NCI-H1092 treated with DMSO at 0.1 percent for 48 hours (cell line): Measurements from ENCODE around the gene DLG2.

Experiments used
- DNase-seq: peaks from one replicate; lab custom pipeline; 2025; lab: John Stamatoyannopoulos, UW

The DLG2 gene

DNA sequence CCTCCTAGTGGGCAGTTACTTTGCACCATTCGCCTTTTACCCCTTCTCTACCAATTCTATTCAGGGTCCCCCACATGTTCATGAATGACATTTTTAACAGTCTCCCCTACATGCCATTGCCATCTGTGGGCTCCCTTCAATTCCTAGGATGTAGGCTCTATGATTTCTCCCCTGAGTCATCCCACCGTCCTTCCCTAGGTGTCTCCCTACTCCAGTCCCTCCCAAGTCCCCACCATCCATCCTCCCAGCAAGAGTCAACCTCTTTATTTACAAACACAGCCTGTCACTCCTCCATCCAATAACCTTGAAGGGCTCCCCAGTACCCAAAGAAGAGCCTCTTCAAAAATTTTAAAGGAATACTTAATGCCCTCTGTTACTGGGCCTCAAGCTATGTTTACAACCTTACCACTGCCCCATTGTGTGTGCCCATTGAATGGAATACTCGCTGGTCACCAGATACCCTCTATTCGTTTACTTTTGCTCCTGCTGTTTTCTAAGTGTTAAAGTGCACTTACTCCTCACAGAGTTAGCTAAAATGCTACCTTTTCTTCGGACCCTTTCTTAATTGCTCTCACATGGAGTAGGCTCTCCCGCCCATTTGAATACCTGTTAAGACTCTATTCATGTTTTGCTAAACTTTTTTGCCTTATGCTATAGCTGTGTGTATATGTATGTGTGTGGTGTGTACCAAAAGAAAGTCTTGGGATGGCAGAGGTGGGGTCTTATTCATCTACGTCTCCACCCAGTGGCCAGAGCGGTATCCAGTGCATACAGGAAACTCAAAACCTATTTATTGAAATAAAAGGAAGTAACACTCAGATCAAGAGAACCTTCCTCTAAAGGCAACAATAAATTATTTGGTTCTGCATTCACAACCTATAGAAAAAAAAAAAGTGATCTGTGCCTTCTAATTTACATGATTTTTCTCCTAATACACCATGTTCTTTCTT is 2105.2 kb downstream of the DLG2 start:
- peak; percentile 29 for DNase-seq

DNA sequence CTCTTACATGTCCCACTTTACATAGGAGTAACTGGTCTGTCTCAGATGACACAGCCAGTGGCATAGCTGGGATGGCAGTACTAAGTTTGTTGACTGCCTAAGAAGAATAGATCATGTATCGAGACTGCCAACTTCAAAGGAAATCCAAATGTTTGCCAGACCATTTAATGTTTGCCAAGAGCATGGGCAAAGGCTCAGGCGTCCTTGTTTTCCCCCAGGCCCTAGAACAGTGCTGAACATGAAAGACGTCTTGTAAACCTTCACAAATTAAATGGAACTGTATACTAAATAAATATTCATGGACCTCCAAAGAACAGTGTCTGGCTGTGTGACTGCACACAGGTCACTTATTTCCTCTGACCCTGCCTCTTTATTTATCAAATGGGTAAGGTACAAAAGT is 2106.3 kb downstream of the DLG2 start:
- DNase-seq = no peak

DNA sequence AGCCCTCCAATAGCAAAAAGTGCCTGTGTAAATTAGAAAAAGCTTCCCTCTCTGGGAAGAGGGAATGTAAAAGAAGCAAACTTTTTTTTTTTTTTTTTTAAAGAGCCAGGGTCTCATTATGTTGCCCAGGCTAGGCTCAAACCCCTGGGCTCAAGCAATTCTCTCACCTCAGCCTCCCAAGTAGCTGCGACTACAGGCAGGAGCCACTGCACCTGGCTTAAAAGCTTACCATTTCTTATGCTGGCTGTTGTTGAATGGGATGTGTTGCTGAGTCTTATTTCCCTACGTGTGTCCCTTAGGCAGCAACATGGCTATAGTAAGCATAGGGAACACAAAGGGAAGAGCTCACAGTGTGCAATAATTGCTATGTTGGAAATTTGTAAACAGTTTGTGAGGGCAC is 2115.5 kb downstream of the DLG2 start:
- DNase-seq = no peak

DNA sequence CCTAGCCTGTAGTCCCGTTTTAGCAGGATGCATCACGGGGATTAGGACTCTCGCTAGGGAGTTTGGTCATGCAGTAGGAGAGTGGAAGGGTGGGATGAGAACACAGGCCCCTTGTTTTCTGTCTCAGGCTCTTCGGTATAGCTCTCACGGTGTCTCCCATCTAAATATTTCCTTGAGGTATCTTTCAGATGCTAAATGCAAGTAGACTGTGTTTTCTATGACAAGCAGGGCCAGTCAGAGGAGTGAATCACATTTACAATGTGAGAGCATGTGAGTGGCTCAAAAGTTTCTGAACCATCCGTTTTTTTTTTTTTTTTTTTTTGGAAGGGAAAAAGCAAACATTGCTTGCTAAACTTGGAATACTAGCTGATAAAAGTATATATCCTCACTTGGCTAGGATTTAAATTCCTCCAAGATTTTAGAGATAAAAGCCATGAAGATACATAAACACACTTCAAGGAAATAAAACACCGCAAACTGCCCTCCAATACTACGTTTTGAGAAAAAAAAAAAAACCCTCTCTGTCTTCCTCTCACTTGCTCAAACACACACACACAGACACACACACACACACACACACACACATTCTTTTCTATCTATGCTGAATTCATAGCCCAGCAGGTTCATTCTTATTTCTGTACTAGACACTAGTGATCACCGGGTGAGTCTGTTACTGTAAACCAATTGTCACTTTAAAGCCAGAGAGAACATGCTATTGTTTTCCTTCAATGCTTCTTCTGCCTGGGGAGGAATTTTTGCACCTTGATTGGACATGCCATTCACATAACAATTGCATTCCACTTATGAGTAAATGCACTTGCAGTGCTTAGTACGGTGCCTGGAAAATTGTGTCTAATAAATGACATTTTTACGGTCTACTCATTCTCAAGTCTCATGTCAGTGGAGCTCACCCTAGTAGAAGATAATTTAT is 2116.3 kb downstream of the DLG2 start:
- DNase-seq = no peak

DNA sequence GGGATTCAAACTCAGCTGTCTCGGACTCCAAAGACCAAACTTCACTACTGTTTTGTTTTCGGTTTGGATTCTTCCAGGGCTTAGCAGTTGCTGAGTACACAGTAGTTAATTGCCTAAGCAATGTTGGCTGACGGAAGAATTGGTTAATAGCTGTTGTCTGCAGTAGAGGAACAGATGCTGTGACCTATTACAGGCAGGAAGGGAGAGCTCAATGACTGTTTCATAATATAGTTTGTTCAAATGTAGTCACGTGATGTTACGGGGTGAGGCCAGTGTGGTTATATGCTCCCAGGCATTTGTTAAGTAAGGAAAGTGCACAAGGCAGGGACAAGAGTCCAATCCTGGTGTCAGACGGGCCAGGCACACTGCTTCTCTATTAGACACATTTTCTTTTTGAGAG is 2118.3 kb downstream of the DLG2 start:
- no peak for DNase-seq

DNA sequence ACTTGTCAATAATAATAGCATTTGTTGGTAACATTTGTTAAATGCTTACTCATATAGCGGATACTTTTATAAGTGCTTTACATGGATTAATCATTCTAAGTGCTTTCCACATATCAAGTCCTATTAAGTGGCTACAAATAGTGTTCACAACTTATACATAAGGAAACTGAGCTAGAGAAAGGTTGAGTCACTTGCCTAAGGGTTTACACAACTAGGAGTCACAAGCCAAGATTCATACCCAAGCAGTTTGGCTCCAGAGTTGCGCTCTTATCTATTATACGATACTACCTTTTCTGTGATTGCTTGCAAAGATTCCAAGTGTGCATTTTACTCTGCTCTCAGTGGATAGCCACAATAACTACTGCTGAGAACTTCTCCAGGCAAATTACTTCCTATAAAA is 2125.1 kb downstream of the DLG2 start:
- DNase-seq = no peak

DNA sequence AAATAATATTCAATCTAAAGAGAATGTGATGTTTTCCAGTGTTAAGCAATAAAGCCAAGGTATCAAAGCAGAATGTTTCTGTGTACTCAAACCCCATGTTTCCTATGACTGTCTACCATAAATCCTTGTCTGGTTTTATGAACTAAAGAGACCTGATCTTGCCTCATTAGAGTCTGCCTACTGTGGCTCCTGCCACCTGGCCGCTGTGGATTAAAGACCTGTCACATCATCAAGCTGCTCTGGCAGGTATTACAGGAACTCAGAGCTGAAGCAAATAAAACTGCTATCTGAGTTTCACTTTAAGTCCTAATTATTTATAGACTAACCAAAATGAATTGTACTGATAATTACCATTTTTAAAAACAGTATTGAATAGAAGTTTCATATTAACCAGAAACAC is 2133.2 kb downstream of the DLG2 start:
- no peak for DNase-seq

DNA sequence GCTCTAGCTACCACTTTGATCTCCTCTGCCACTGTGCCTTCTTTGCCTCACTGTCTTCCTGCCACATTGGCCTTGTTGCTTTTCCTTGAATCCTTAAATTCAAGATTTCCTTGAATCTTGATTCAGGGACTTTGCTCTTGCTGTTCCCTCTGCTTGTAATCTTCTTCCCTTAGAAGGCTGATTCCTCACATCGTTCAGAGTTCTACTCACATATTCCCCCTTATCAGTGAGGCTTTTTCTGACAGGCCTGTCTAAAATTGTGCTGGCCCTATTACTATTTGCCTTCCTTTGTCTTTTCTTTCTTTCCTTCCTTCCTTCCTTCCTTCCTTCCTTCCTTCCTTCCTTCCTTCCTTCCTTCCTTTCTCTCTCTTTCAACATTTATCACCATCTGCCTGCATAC is 2134.1 kb downstream of the DLG2 start:
- DNase-seq = no peak

DNA sequence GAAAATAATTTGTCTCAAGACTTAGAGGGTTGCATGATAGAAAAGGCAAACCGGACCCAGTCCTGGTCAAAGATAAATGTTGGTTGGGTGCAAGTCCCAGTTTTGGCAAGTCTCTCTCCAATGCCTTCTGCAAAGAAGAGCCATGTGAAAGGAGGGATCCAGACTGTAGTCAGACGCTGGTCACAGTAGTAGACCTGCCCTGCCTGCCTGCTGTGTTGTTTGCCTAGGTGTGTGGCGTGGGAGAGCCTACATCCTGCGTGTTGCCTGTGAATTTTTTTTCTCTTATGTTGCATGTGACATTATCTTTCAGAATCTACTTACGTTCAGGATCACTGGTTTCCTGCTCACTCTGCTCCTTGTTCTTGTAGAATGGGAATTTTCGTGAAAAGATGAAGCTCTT is 2143.3 kb downstream of the DLG2 start:
- DNase-seq = no peak

DNA sequence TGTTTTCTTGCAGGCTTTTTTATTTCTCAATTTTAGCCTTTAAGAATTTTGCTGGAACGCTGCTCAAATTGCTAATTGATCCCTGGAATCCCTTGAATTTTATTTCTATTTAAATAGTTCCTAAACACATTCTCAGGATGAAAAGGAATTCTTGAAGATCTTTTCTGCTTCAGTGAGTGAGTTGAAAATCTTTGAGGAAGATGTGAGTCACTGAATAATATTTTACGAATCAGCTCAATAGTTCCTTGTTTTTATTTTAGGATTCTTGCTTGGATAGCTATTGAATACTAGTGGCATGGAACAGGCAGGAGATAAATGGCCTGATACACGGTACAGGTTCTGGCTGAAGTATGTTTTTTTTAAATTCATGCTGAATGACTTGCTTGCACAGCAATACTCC is 2146.3 kb downstream of the DLG2 start:
- DNase-seq = no peak

DNA sequence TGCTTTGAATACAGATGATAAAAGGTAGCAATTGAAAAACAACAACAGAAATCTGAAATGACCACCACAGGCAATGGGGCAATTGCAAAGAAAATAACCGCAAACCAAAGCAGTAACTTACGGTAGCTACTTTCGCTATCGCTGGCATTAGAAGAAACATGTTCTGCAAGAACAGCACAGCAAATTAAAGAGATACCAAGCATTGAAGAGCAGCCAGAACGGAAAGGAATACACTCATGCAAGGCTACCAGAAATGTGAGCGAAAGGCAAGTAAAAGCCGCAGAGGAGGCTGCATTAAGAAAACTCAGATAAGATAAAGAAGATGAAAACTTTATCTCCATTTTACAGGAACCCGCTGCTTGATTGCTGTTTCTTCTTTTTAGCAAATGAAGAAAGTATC is 2146.9 kb downstream of the DLG2 start:
- DNase-seq = no peak

DNA sequence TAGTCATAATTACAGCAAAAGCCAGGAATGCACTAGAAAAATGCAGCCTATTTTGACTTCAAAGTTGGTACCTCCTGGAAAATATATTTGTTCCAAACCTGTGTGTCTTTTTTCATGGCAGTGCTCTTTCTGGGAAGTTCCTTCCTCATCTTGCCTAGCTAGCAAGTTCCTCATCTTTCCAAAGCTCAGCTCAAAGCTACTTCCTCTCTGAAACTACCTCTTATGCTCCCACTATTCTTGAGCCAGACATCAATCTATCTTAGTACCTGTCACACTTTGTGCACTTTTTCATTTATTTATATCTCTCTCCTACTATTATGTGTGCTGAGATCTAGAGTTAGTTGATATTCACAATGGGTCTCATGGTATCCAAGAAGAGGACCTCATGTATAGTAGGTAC is 2149.4 kb downstream of the DLG2 start:
- DNase-seq = no peak

DNA sequence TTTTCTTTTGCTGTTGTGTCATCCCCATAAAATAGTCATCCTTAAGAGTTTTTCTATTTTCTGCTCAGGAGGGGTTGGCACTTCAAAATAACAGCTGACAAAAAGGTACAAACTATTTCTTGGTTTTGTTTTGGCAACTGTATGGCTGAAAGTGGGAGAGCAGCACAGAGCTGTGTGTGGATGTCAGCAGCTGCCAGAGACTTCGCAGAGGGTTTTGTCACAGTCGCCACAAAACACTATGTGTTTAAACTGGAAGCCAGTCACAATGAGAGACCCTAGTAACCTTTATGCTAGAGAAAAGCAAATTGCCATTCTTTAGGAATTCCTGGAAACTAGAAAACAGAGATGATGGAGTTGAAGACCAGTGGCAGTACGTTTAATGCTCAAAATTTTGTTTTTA is 2151.4 kb downstream of the DLG2 start:
- no peak for DNase-seq

DNA sequence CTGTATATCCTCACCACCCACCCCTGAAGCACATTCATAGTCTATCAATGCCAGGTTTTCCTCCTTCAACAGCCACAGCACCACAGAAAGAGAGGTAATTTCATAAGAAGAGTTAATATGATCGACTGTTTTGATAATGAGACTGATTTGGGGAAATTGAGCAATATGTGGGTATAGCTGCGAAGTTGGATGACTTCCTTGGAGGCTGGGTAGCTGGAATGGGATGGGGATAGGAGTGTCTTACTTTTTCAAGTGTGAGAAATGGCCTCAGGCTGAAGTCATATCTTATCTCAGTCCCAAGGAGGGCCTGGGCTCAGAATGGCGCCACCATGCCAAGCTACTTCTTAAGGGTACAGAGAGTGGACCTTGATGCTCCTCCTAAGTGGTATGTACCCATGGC is 2153.4 kb downstream of the DLG2 start:
- DNase-seq = no peak

DNA sequence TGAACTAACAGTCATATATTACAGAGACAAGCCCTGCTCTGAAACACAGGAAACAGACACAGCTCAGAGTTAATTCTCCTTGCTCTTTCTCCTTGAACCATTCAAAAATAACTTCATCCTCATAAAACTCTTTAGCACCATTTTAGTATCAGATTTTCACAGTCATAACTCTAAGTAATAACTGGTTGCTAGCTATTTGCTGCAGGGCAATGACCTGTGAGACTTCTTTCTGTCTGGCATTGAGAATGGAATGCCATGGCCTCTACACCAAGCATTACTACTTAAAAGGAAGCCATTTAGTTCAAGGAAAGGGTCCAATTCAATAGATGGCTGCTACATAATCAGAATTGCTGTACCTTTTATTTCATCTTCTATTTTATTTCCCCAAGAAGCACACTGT is 2154.3 kb downstream of the DLG2 start:
- DNase-seq = no peak

DNA sequence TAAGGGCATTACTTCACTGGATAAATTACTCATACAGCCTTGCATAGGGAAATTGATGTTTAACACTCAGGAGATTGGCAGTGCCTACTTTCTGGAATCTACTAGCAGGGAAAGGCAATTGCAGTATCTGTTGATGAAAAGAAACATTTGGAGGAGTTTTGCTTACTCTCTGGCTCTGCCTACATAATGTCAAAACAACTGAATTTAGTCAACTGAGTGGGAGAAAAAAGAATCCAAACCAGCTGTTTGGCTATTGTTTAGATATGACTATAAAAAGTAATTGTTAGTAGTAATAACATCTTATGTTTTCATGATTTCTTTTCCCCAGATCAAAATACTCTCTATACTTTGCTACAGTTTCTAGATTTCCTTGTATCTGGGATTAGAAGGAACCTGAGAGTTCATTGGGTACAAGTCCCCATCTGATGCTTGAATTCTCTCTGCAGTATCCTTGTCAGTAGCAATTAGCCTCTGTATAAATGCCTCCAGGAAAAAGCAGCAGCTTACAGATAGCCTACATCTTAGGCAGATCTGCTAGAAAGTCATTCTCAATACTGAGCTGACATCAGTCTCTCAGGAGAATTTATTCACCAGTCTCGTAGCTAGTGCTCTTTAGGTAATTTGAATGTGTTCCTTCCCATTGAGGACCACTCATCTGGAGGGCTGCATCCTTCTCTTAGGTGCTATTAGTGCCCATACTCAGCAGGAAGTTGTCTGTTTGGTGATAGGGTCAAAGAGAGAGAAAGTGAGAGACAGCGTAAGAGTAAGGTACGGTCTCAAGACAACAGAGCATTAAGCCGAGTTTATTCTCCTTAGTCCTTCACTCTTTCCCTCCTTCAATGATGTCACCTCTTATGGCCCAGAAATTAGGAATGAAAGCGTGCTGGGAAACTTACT is 2155.1 kb downstream of the DLG2 start:
- DNase-seq = no peak

DNA sequence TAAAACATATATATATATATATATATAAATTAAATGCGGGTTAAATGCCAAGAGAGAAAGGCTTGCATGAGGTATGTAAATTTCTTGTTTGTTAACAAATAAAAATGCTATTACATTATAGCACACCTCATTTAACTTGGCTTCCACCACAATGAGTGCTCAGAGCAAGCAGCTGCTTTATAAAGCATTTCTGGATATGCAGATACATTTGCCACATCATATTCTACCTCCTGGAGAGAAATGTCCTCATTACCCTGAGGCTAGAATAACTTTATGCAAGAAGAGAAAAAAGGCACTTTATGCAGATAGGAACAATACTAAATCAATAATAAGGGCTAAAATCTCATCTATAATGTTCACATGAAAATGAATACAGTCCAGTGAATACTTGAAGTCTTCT is 2159.3 kb downstream of the DLG2 start:
- no peak for DNase-seq

DNA sequence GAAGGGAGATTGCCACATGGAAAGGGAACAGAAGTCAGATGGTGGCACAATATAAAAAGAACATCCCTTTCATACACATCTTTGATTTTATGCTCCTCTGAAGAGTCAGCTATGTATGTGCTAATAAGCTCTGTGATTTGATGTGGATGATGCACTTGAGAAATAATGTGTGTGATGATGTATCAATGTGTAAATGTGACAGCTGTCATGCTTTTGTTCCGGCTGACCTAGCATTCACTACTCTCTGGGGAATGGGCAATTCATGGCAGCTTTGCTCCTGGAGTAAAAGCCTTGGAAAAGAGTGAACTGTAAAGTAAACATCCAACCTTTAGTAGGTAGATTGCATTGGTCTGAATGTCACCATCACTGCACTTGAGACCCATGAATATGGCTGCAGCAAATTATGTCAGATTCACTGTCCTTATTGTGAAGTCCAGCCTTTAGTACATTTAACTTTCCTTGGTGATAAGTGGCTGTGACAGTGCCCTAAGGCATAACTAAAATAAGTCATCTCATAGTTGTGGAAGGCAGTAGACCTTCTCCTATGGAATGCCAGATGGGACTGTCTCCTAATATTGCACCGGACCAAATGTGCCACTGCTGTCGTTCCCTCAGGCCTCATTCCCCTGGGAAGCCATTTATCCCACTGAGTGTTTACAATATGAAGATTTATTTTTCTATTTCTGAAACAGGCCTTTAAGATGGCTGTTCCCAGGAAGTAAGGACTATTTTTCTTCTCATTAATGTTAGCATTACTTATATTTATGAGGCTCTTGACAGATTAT is 2162.8 kb downstream of the DLG2 start:
- no peak for DNase-seq

DNA sequence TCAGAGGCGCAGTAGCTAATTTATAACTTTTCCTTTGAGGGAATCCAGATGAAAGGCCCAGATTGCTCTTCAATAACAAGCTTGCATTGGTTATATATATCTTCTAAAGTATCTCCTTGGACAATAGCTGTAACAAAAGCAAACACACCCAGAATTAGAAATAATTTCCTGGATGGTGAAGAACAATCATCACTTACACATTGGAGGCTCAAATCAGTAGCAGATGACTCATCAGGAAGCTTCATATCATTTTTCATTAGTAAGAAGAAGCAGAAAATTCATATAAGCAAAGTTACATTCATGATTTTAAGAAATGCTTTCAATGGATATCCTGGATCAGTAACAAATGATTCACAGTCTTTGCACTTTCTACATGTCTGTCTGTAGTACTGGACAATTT is 2167.3 kb downstream of the DLG2 start:
- DNase-seq = no peak

DNA sequence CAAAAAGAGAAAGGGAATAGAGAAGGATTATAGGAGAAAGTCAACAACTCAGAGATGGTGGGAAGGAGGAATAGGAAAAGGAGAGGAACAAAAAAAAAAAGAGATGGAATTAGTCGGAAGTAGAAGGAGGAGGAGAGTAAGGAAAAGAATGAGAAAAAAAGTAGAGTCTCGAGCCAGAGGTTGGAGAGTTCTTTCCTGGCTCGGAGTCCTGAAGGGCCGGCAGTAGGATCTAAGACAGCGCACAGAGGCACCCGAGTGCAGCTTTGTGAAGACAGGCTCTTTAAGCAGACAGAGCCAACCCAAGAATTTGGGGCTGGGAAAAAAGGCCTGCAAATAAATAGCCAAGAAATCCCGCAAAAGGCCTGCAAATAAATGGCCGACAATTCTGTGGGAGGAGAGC is 2170.6 kb downstream of the DLG2 start:
- DNase-seq = no peak

DNA sequence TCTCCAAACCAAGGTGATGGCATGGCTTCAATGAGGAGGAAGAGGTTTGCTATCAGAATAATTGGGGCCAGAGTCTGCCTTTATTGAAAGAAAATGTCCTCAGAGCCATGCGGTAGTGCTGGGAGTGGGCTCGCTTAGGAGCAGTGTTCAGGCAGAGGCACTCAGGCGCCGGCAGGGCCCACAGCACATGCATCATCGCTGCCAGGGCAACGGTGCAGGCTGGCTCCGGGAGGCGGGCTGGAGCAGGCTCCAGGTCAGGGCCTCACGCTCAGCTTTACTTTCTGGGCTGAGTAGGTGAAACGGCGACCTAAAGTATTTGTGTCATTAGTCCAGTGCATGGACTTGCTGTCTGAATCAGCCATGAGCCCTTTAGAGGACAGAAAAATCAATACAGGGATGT is 2171.1 kb downstream of the DLG2 start:
- DNase-seq = no peak
